HTERT RPE-1 (cell line): ENCODE data around the gene TRAIP.
"Not testable (repeated sequence)": the region's sequence is repeated elsewhere in the genome, so short reads cannot be mapped to it uniquely, and the experiment has no call there.

Source experiments
- in situ Hi-C: fragments of 300-500 bp; cut with MboI; formaldehyde crosslinking; loops from 4 replicates; pipeline ENCODE4 v1.14.3; 2020; ENCODE audit warnings: low sequenced_read_pairs

Gene TRAIP

GRCh38 chr3:49856181-49857005, at the start of gene TRAIP:
TRAIP (minus strand) TSS chr3:49856564; CDS start chr3:49856453, 111 bp downstream.
- in situ Hi-C loops: no loop called here

GRCh38 chr3:49904448-49904847, 48.1 kb upstream of the TRAIP start:
- in situ Hi-C loops: not testable (repeated sequence)

GRCh38 chr3:49903451-49904424, 47.4 kb upstream of the TRAIP start, which contains the start of gene MST1R:
MST1R (minus strand) TSS chr3:49903873; CDS start chr3:49903609, 264 bp downstream.
- in situ Hi-C loops: no loop called here

- in situ Hi-C loops: no loop called here
These were observed 46.4 kb upstream of the TRAIP start for GRCh38 chr3:49902511-49903345.

DNA sequence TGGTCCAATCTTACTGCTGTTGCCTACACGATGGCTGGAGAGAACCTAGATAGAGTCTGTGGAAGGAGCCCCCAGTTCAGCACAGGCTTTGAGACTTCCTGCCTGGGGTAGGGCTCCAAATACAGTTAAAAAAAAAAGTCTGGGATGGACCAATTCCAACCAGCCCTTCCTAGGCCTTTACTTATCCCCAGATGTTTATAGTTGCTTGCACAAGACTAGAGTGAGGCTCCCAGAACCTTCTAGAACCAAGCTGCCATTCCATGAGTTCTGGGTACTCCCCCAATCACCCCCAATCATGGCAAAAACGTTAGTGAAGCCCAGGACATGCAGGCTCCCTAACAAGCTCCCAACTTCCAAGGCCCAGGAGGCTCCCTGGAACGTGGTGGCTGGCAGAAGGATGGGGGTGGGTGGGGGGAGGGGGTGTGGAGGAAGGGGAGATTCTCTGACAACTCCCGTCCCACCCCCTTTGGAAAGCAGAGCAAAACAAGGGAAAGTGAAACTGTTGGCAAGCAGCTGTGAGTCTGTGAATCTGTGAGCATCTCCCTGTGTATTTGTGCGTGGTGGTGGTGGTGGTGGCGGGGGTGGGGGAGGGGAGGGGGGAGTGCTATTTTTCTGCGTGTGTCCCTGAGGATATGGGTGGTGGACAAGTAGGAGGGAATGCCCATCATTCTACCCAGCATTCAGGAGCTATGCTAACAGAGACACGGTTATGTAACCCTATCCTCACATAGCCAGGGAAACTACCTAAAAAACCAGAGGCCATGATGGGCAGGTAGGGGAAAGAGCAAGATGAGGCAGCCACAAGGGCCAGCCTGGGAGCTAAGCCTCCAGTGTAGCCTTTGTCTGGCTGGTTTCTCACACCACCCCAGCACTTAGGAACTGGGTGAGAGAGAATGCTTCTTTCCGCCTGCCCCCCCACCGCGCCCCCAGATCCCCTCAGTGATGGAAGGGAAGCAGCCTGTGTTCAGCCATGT, 45.3 kb upstream of the TRAIP start:
- in situ Hi-C loops: no loop called here

- in situ Hi-C loops: no loop called here
These were observed 44.3 kb upstream of the TRAIP start for GRCh38 chr3:49900491-49901153.

DNA sequence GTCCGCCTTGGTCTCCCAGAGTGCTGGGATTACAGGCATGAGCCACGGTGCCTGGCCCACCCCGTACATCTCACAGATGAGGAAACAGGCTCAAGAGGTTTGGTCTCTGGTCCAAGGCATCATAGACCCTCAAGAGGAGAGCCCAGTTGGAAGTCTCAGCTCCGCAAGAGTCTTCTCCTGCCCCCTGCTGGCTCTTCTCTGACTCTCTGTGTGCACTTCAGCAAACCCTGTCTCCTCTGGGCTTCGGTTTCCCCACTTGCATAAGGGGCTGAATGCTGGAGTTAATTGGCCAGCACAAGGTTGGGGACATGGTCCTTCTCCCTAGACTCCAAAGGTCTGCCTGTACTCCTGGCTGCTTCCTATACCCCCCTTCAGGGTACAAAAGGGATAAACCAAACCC, 43.5 kb upstream of the TRAIP start:
- in situ Hi-C loops: no loop called here

GRCh38 chr3:49898991-49899390, 42.6 kb upstream of the TRAIP start:
- in situ Hi-C loops: no loop called here

GRCh38 chr3:49896345-49896744, 40.0 kb upstream of the TRAIP start:
- in situ Hi-C loops: no loop called here

GRCh38 chr3:49895791-49896190, 39.4 kb upstream of the TRAIP start:
- in situ Hi-C loops: no loop called here

DNA sequence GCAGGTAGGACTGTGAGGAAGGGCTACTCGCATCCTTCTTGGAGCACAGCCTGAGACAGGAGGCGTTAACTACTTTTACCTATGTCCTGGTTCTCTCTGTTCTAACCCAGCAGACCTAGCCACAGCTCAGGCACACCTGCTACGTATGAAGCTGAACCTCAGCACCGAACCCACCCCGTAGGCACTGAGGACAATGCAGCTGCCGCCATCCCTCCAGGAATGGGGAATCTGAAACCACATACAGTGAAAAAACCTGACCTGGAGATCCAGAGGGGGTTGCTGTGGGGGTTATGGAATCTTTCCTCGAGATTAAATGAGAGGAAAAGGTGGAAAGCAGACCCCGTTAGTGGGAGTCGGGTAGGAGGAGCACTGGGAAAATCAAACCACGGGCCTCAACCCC, 32.9 kb upstream of the TRAIP start:
- in situ Hi-C loops: no loop called here

- in situ Hi-C loops: no loop called here
These were observed 30.5 kb upstream of the TRAIP start for GRCh38 chr3:49886922-49887265.

GRCh38 chr3:49883998-49884397, 27.6 kb upstream of the TRAIP start:
- in situ Hi-C loops: no loop called here

- in situ Hi-C loops: no loop called here
These were observed 25.8 kb upstream of the TRAIP start for GRCh38 chr3:49882166-49882565.

GRCh38 chr3:49880581-49881315, 24.4 kb upstream of the TRAIP start:
- in situ Hi-C loops: no loop called here

GRCh38 chr3:49879721-49880120, 23.4 kb upstream of the TRAIP start:
- in situ Hi-C loops: no loop called here

DNA sequence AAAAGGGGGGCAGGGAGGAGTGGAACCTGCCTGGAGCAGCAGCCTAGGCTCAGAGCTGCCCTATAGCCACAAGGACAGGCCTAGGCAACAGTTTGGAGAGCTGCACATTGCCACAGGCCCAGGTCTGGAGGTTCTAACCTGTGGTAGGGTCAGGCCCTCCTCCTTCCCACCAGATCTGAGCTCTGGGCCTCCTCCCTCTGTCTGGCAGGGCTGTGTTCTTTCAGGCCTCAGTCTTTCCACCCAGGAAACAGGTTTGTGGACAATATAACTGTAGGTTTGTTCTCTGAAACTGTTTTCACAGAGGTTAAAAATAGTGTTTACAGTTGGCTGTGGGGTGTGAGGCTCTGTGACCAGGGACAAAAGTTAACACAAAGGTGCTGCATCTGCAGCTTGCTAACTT, 22.3 kb upstream of the TRAIP start:
- in situ Hi-C loops: no loop called here

GRCh38 chr3:49877716-49878115, 21.4 kb upstream of the TRAIP start:
- in situ Hi-C loops: no loop called here
